Inflammatory macrophage treated with lipopolysaccharide for 4 hours (primary cell): ENCODE results near the gene DNAH1.

ENCODE experiments used
- DNase-seq: peaks from one replicate; pipeline ENCODE4 v3.0.0-alpha.2; 2020

Gene DNAH1

DNA sequence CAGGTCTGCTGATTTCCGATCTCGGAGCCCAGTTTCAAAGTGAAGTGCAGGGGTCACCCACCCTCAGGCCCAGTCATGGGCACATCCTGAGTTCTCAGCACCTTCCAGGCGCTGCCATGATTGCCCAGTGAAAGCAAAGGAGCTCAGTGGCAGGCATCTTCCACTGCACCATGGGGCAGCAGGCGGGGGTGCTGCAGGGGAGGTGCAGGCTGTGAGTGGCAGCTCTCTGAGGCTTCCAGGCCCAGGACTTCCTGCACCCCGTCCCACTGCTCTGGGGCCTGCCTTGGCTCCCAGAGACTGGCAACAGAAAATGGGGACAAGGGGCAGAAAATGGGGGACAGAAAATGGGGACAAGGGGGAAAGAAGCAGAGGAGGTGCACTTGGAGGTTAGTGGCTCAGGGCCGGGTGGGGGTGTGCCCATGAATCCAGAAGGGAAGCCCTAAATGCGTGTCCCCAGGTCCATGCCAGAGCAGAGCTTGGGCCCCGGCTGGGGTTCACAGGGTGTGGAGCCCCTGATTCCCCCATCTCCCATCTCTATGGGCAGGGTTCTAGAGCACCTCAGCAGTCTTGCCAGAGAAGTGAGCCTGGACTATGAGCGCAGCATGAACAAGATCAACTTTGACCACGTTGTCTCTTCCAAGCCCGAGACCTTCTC lies 28.0 kb downstream of the DNAH1 start:
- no peak for DNase-seq

DNA sequence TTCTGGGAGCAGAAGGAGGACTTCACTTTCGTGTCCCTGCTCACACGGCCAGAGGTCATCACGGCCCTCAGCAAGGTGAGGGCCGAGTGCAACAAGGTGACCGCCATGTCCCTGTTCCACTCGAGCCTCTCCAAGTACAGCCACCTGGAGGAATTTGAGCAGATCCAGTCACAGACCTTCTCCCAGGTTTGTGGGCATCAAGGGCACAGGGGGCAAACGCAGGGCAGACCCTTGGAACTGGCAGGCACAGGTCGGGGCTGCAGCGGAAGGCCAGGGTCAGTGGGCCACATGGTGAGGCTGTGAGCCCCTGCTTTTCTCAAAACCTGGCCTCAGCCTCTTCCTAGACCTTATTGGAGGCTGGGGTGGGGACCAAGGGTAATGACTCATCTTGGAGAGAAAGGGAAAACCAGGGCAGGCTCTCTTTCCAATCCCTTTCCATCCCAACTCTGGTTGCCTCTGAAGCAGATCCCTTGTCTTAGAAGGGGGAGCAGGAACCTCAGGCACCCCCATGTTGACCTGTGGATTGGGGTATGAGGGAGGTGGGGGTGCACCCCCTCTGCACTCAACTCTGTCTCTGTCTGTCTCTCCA lies 29.5 kb downstream of the DNAH1 start:
- no peak for DNase-seq

DNA sequence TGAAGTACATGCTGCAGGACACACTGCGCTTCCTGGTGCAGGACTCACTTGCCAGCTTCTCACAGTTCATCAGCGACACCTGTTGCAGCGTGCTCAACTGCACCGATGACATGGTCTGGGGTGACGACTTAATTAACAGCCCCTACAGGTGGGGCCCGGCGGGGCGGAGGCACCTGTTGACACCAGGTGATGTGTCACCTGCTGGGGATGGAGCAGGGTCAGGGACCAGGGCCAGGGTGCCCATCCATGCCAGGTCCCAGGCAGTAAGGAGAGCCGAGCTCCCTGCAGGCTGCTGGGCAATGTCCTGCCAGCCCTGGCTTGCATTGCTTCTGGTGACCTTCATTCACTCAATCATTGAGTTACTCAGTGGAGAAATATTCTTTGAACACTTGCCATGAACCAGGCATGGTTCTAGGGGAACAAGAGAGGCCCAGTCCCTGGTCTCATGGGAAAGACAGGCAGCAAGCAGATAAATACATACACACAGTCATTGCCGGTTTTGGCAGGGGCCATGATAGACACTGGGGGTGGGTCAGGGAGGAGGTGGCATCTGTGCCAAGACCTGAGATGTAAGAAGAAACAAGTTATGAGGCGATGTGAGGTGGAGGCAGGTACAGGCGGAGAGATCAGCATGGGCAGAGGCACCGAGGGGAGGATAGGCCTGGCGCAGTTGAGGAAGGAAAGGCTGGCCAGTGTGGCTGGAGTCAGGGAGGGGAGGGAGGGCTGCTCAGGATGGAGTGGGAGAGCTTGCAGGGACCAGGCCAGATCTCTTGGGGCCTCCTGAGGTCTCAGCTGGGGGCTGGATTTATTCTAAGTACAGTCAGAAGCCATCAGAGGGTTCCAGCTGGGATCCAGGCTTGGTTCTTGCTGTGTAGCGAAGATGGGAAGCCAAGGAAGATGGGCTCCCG lies 30.8 kb downstream of the DNAH1 start:
- no peak for DNase-seq

DNA sequence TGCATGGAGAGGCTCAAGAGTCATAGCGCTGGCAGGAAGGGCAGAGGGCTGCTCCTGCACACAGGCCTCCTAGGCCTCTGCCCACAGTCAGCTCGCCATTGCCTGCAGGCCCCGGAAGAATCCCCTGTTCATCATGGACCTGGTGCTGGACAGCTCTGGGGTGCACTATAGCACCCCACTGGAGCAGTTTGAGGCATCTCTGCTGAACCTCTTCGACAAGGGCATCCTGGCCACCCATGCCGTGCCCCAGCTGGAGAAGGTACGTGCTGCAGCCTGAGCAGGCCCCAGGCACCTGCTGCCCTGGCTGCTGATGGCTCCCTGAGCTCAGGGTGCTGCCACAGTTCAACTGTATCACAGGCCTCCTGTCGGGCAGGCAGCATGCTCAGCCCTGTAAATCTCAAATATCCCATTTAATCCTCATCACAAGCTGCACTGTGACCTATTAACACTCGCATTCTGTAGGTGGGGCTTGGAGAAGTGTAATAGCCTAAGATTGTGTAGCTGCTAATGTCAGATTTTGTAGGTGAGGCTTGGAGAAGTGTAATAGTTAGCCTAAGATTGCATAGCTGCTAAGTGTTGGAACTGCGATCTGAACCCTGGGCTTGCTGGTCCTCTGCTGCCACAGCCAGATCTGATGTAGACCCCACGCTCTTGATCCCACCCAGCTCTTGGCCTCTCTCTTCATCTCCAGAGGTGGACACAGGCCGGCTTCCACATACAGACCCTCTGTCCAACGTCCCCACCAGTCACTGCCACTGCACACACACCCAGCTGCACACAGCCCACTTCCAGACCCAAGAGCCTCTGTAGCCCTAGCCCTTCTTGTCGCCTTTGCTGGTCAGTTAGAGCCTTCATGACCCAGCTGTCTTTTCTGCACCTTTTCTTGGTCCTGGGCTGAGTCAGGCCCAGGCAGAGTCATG lies 31.9 kb downstream of the DNAH1 start:
- no peak for DNase-seq

DNA sequence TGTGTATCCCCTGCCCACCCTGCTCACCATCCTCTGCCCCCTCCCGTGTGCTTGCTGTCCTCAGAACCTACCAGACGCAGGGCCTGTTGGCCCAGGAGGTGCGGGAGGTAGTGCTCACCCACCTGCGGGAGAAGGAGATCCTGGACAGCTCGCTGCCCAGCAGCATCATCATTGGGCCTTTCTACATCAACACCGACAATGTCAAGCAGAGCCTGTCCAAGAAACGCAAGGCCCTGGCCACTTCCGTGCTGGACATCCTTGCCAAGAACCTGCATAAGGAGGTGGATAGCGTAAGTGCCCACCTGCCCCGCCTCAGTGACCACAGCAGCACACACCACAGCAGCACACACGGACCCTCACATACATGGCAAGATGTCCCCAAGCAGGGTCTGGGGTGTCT lies 33.0 kb downstream of the DNAH1 start:
- DNase-seq, result no peak

DNA sequence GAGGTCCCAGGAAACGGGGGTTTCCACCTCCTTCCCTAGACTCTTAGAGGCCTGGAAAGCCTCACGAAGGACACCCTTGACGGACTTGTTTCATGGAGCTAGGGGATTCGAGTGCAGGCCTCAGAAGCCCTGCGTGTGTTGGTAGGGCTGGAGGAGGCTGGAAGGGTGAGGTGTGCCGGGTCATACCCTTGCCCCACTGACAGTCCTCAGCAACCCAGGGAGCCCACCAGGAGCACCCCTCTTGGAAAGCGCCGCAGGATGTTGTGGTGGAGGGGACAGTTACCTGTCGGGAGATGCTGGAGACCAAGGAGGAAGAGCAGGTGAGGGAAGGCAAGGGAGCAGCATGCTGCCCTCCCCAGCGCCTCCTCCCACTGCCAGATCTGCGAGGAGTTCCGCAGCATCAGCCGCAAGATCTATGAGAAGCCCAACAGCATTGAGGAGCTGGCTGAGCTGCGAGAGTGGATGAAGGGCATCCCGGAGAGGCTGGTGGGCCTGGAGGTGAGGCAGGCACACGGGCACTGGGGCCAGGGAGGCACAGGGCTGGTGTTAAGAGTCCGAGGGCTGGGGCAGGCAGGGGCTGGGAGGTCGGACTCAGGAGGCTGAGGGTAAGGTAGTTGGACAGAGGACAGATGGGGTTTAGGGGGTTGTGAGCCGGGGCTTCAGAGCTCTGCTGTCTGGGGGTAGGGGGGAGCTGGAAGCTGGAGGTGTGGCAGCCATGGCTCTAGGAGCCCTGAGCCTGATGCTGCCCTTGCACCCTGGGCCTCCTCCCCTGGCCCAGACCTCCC lies 33.7 kb downstream of the DNAH1 start:
- DNase-seq, result no peak

DNA sequence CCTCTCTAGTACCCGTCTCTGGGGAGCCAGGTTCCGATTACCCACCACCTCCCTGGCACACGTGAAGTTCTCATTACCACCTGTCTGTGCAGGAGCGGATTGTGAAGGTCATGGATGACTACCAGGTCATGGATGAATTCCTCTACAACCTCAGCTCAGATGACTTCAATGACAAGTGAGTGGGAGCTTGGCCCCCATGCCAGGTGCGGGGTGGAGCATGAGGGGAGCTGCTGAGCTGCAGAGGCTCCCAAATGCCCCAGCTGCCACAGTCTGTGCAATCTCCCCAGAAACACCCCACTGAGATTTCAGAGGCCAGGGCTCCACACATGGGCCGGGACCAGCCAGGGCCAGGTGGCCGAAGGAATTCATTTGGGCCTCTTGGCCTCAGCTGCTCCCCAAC lies 34.3 kb downstream of the DNAH1 start:
- DNase-seq, result no peak

DNA sequence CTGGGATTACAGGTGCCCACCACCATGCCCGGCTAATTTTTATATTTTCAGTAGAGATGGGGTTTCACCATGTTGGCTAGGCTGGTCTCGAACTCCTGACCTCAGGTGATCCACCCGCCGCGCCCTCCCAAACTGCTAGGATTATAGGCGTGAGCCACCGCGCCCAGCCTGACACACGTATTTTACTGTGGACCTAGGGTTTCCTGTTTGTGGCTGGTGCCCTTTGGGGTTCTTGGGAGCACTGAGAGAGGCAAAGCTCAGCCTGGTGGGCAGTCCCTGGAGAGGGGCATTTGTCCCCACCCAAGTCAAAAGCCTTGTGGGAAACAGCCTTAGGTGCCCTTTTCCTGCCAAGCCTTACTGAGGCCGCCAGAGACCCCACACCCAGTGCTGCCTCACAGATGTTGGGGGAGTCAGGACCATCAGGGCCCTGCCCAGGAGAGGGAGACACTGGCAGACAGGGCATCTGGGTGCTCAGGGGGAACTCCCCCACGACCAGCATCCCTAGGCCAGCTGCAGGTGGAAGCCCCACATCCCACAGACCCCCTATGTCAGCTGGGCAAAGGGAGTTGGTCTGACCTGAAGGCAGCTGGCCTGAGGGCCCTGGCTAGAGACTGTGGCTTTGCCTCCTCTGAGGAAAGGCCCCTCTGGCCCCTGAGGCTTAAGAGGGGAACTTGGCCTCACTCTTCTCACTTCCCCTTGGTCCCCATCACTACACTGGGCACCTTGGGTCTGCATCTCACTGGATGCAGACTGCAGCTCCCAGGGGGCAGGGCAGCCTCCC lies 35.1 kb downstream of the DNAH1 start:
- DNase-seq, result no peak

DNA sequence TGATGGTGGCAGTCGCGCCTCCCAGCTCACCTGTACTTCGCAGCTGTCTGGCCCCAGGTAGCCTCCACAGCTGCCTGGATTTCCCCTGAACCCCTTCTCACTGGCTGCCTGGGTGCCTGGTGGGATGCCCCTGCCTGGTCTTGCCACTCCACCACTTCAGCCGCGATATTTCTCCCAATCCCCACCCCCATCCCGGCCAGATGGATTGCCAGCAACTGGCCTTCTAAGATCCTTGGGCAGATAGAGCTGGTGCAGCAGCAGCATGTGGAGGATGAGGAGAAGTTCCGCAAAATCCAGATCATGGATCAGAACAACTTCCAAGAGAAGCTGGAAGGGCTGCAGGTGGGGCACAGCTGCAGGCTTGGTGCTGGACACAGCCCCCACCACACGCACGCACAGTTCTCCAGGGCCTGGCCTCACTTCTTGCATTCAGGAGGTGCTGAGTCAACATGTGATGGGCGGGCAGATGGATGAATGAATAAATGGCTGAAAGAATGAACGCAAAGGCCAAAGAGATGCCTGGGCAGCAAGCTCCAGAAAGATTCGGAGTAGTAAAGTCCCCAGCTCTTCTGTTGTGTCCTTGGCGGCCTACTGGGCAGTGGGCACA lies 35.7 kb downstream of the DNAH1 start:
- DNase-seq, result no peak

DNA sequence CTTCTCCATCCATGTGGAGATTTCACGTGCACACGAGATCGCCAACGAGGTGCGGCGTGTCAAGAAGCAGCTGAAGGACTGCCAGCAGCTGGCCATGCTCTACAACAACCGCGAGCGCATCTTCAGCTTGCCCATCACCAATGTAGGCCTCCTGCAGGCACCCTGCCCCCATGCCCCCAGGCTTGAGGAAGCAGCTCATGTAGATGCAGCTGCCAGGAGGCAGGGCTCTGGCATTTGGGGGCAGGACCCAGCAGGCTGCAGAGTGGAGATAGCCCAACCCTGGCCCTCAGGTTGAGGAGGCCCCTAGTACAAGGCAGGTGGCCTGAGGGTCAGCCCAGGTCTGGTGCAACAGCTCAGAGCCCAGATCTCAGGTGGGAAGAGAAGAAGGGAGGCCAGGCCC lies 36.4 kb downstream of the DNAH1 start:
- no peak for DNase-seq

DNA sequence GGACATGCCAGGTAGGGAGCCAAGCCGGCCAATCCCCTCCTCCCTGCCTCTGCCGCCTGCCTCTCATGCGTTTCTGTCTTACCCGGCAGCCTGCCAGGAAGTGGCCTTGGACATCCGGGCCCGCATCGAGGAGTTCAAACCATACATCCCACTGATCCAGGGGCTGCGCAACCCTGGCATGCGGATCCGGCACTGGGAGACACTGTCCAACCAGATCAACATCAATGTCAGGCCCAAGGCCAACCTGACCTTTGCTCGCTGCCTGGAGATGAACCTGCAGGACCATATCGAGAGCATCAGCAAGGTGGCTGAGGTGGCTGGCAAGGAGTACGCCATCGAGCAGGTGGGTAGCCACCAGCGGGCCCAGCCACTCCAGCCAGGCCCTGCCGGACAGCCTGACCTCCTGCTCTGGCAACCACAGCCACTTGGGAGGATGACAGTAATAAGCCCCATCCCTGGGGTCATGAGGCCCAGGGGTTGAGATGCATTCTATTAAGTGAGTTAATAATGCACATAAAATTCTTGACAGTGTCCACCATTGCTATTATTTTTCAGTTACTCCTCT lies 37.3 kb downstream of the DNAH1 start:
- no peak for DNase-seq

DNA sequence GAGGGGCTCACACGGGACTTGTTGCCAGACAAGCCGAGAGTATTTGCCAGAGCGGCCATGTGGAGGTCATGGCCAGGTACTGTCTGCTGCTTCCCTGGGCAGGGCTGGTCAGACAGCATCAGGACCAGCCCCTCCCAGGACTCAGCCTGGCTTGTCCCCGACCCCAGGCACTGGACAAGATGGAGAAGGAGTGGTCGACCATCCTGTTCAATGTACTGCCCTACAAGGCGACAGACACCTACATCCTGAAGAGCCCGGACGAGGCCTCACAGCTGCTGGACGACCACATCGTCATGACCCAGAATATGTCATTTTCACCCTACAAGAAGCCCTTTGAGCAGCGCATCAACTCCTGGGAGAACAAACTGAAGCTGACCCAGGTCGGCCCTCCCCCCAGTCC lies 38.6 kb downstream of the DNAH1 start:
- DNase-seq, result no peak

DNA sequence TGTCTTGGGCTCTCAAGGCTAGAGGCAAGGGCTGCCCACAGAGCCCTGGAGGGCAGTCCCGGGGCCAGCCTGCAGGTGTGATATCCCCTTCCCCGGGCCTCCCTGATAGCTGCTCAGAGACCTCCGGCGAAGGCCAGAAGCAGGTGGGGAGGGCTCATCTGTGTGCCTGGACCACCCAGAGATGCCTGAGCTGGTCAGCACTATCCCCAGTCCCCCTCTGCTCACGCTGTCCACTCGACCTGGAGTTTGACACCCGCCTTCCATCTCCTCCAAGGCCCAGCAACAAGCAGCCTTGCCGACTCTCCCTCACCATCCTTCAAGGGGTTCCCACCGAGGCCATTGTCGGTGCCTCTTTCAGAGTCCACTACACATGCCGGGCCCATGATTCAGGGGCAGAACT lies 39.4 kb downstream of the DNAH1 start:
- DNase-seq, result no peak

DNA sequence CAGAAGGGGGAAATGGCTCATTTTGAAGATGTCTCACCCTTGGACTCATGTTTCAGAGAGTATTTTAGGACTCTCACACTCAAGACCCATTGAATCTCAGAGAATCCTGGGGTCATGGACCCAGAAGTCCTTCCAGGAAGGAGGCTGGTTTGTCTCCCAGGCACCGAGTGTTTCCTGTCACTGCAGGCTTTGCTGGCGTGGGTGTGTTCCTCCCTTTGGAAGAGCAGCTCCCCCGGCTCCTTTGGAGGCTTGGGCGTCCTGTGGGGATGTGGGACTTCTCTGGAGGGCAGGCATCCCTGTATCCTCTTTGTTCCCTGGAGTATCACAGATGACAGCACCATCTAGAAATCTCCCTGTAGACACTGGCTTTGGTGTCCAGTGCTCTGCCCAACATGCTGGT lies 40.0 kb downstream of the DNAH1 start:
- no peak for DNase-seq

DNA sequence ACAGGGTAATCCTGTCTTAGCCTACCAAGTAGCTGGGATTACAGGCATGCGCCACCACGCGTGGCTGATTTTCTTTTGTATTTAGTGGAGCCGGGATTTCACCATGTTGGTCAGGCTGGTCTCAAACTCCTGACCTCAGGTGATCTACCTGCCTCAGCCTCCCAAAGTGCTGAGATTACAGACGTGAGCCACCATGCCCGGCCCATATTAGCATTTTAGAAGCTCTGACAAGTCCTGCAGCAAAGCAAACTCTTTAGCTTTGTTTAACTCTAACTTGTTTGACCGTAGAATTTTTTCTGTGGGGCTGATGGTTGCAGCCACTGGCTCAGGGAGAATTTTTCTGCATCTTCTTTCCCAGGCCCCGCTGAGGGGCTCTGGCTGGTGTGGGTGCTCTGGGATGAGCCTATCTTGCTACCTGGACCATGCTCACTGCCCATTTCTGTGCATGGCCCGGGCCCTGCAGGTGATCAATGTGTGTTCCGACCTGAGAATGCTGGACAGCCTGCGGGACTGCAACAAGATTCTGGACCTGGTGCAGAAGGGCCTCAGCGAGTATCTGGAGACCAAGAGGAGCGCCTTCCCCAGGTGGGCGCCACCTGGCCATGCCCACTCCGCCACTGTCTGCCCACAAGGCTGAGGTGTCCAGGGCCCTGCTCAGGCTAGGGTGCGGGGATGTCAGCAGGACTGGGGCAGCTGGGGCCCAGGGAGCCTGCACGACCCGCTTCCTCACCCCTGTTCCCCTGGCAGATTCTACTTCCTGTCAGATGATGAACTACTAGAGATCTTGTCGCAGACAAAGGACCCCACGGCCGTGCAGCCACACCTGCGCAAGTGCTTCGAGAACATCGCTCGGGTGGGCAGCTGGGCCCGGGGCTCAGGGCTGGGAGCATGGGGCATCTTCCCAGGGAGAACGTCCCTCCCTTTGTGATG lies 41.3 kb downstream of the DNAH1 start:
- no peak for DNase-seq

DNA sequence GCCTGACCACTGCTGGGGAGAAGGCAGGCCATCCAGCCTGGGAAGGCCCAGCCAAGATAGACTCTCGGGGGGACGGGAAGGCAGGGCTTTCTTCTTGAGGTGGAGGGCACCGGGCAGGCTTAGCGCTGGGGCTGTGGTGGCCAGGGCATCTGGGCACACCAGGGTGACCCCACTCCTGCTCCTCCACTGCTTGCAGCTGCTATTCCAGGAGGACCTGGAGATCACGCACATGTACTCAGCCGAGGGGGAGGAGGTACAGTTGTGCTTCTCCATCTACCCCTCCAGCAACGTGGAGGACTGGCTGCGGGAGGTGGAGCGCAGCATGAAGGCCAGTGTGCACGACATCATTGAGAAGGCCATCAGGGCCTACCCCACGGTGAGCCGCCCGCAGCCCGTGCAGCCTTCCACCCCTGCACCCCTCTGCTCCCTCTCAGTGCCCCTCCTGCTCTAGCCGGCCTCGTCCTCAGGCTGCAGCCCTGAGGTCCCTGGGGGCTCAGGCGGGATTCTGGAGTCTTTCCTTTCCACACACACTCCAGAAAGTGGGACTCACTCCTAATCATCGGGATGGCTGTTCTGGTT lies 42.3 kb downstream of the DNAH1 start:
- no peak for DNase-seq

DNA sequence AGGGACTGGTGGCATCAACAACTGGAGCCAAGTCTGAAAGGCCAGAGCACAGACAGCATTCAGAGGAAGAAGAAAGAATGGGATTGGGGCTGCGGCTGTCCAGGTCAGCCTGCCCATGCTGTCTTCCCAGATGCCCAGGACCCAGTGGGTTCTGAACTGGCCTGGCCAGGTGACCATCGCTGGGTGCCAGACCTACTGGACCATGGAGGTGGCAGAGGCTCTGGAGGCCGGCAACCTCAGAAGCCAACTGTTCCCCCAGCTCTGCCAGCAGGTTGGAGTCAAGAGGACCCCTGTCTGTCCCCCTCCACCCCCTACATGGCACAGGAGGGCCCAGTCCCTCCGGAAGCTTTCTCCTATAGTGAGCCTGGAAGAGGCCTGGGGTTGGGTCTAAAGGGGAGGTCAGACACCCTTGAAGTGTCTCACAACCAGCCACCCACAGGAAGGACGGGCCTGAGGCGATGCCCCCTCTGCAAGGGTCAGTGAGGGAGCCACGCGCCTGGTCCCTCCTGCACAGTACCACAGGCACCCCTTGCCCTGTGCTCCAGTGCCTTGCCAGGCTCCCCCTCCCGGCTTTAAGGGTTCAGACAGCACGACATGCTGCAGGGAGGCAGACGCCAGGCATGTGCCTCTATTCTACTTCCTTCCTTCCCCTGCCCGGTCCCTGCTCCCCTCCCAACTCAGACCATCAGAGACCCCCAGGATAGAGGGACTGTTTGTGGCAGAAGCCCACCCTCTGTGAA lies 43.2 kb downstream of the DNAH1 start:
- no peak for DNase-seq

DNA sequence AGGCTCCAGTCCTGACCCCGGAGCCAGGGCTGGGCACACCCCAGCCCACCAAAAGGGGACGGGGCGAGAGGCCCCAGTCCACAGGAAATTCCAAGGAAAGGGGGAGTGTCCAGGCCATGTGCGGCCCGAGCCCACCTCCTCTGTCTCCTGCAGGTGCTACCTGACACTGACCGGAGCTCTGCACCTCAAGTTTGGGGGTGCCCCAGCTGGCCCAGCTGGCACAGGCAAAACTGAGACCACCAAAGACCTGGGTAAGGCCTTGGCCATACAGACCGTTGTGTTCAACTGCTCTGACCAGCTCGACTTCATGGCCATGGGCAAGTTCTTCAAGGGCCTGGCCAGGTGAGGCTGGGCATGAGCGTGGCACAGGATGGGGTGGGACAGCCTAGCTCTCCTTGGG lies 44.9 kb downstream of the DNAH1 start:
- no peak for DNase-seq
